Neutrophil (primary cell): ENCODE results near the gene CIITA.

Experiments used
- H3K27ac ChIP-seq: fragments of 200-600 bp; sonication (generic); 2 replicates; pipeline ENCODE4 v1.5.1; 2016; ENCODE audit warnings: mild to moderate bottlenecking, moderate library complexity
- H3K27me3 ChIP-seq: fragments of 200-600 bp; sonication (generic); 2 replicates; pipeline ENCODE4 v1.6.0; 2016; ENCODE audit warnings: mild to moderate bottlenecking
- H3K36me3 ChIP-seq: fragments of 200-600 bp; sonication (generic); 2 replicates; pipeline ENCODE4 v1.5.1; 2017
- H3K4me1 ChIP-seq, 2 experiments: fragments of 200-600 bp in 1 of 2; sonication (generic) in 1 of 2; 1 replicate in 1 of 2; 2 replicates in 1 of 2; pipeline versions ENCODE4 v1.5.1 to v1.6.1; 2013 to 2016; ENCODE audit warnings: low read depth in 1 of 2, low read length in 1 of 2, mild to moderate bottlenecking in 1 of 2, moderate library complexity in 1 of 2; ENCODE audit not compliant: control insufficient read depth in 1 of 2, insufficient read depth in 1 of 2
- H3K4me3 ChIP-seq, 2 experiments: fragments of 200-600 bp in 1 of 2; sonication (generic) in 1 of 2; 1 replicate in 1 of 2; 2 replicates in 1 of 2; pipeline ENCODE4 v1.5.1; 2013 to 2016; ENCODE audit warnings: low read depth in 1 of 2, low read length in 1 of 2, mild to moderate bottlenecking in 1 of 2, moderate library complexity in 1 of 2
- H3K9me3 ChIP-seq: fragments of 200-600 bp; sonication (generic); 2 replicates; pipeline ENCODE4 v1.5.1; 2016
- TF ChIP-seq, protein P1 (sequence below): fragments of 200-600 bp; sonication (generic); IDR thresholded peaks from 2 replicates; pipeline ENCODE4 v1.5.1; 2016; ENCODE audit warnings: antibody characterized with exemption

CIITA gene

DNA sequence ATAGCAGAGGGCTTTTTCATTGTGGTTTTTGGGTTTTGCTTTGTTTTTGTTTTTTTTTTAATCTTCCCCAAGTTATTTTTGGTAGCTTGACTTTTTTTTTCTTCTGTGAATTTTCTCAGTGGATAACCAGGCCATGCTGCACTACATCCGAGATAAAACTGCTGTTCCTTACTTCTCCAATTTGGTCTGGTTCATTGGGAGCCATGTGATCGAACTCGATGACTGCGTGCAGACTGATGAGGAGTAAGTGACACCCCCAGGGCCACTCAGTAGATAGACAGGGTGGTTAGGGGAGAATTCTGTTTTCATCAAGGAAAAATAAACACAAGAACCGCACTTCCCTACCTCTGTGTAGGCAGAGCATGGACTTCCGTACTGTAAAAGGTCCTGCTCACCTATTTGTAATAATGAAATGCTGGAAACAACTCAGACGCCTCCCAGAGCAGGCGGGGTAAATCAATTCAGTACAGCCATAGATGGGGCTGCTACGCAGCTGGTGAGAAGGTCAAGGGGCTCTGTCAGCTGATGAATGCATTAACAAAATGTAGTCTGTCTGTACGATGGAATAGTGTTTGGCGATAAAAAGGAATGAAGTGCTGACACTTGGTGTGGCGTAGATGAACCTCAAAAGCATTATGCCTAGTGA, 95.9 kb downstream of the CIITA start:
- TF ChIP-seq, protein P1, sequence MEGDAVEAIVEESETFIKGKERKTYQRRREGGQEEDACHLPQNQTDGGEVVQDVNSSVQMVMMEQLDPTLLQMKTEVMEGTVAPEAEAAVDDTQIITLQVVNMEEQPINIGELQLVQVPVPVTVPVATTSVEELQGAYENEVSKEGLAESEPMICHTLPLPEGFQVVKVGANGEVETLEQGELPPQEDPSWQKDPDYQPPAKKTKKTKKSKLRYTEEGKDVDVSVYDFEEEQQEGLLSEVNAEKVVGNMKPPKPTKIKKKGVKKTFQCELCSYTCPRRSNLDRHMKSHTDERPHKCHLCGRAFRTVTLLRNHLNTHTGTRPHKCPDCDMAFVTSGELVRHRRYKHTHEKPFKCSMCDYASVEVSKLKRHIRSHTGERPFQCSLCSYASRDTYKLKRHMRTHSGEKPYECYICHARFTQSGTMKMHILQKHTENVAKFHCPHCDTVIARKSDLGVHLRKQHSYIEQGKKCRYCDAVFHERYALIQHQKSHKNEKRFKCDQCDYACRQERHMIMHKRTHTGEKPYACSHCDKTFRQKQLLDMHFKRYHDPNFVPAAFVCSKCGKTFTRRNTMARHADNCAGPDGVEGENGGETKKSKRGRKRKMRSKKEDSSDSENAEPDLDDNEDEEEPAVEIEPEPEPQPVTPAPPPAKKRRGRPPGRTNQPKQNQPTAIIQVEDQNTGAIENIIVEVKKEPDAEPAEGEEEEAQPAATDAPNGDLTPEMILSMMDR: no peak
- Histone ChIP-seq H3K27ac (no peak overlapping the region), H3K36me3 (peaks cover 69% of the 10 kb centered on the region), H3K9me3 (no peaks in the 10 kb centered on the region), H3K4me3 (no peak overlapping the region), H3K27me3 (no peaks in the 10 kb centered on the region), H3K4me1 (peaks cover 7 to 8% of the 10 kb centered on the region in 2 experiments)

DNA sequence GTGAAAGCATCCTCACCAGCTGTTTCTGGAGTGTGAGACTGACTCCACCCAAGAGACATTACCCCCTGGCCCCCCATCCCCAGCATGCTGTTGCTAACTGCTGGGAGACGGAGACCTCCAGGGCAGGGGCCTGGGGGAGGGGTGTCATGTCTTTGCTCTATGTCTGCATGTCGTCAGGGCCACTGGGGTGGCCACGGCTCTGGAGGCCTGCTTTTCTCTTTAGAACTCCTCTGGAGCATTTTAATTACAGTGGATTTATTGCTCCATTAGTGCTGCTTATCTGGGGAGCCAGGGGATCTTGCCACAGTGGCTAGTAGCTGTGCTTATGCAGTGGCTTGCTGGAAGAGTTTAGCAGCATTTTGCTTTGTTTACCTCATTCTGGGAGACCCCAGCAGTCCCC, 99.6 kb downstream of the CIITA start:
- Histone ChIP-seq H3K36me3 (peaks cover 98% of the 10 kb centered on the region), H3K9me3 (no peaks in the 10 kb centered on the region), H3K27me3 (no peaks in the 10 kb centered on the region), H3K4me1 (no peaks in the 10 kb centered on the region), H3K4me3 (no peak overlapping the region), H3K27ac (no peak overlapping the region)
- TF ChIP-seq, protein P1: no peak

DNA sequence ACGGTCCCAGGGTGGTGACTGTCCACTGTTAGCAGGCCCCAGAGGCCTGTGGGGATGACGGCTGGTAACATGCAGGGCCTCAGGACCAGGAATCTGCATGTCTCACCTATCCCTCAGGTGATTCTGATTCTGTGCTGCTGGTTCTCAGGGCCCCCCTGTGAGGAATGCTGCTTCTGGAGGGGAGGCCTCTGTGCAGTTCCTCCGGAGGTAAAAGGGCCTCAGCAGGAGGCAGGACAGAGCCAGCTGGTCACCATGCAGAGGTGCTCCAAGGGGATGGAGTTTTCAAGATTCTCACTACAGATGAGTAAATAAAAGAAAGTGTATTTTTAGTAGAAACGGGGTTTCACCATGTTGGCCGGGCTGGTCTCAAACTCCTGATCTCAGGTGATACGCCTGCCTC, 101.1 kb downstream of the CIITA start:
- H3K4me1 ChIP-seq: no peaks in the 10 kb centered on the region
- H3K27me3 ChIP-seq: no peaks in the 10 kb centered on the region
- TF ChIP-seq, protein P1: no peak
- H3K4me3 ChIP-seq: no peak overlapping the region
- H3K36me3 ChIP-seq: peaks cover 100% of the 10 kb centered on the region
- H3K27ac ChIP-seq: no peak overlapping the region
- no peaks in the 10 kb centered on the region for H3K9me3 ChIP-seq

DNA sequence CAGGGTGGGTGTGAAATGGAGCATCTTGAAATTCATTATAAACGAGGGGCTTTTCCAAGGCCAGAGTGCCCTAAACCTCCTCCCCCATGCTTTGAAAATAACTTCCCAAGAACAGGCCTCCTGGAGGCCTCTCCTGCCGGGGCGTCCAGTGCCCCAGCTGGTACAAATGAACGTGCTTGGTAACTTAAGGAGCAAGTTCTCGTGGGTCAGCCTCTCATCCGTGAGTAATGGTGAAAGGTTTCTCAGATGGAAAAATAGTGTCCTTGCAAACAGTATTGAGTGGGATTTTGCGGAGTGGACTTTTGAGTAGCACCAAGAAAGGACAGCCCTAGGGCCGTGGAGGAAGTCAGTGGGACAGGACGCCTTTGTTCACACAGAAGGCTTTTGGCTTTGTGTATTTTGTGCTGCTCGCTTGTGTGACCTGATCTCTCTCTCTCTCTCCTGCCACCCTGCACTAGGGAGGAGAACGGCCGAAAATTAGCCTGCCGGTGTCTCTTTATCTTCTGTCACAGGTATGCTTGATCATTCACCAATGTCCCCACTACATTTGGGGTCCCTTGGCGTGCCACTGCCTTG, 102.0 kb downstream of the CIITA start:
- no peaks in the 10 kb centered on the region for H3K4me1 ChIP-seq
- TF ChIP-seq, protein P1: no peak
- H3K27me3 ChIP-seq: no peaks in the 10 kb centered on the region
- no peak overlapping the region for H3K27ac ChIP-seq
- no peaks in the 10 kb centered on the region for H3K9me3 ChIP-seq
- no peak overlapping the region for H3K4me3 ChIP-seq
- H3K36me3 ChIP-seq: peaks cover 100% of the 10 kb centered on the region

DNA sequence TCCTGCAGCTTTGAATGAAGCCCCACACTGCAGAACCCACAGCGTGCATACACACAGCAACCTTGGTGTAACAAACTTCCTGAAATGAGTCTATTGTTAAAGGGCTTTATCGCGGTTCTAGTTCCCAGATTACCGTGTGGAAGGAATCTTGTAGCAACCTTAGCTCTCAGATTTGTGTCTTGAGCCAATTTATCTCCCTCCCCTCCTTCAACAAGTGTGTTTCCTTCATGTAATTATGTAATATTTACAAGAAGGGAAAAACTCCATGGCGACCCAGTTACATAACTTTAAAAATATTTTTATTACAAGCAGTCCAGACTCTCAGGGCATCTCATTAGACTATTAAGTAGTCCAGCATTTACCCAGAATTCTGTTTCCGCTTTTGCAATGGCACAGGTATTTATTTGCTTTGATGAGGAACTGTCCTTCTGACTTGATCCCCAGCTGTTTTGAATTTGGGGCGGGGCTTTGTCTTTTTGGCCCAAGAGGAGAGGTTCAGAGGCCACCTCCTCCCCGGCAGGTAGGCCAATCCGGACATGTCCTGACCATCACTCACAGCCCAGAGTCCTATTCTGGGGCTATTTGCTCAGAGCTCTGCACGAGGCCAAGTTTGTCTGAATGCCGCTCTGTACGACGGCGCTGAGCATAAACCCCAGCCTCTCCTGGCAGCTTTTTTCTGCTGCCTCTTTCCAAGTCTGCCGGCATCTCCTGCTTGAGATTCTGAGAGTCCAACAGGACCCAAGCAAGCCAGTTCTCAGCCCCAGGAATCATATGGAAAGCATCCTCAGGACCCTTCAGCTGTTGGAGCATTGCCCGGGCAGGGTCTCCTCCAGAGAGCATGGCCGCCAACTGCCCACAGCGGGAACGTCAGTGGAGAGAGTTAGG, 103.0 kb downstream of the CIITA start:
- Histone ChIP-seq H3K27ac (no peak overlapping the region), H3K27me3 (no peaks in the 10 kb centered on the region), H3K36me3 (peaks cover 99% of the 10 kb centered on the region), H3K4me1 (no peaks in the 10 kb centered on the region), H3K4me3 (no peak overlapping the region), H3K9me3 (no peaks in the 10 kb centered on the region)
- TF ChIP-seq, protein P1: no peak
